ENCODE results near the gene TECPR2. TPM values are rescaled to one million over a fixed set of nuclear protein-coding genes. Genes with fewer than 3 reads are reported as not detected.
"Not testable (repeated sequence)": the region's sequence is repeated elsewhere in the genome, so short reads cannot be mapped to it uniquely, and the experiment has no call there.

TECPR2 gene
- total RNA-seq, 1 experiment from 2014 or later = 12.2 TPM

- no peaks in the 10 kb centered on the region for H3K9me2 ChIP-seq (ENCODE audit: insufficient read depth)
- no peaks in the 10 kb centered on the region for H4K20me1 ChIP-seq (ENCODE audit: insufficient read depth)
- DNase-seq (ENCODE audit: low read depth, low spot score) (no peak), ATAC-seq (no peak)
- ChIA-PET POLR2A (interaction anchor here (0.6 to 0.7 kb wide), 2 partner anchors 404 to 784 kb away, joined by 4 read pairs; no protein-coding TSS in a partner anchor), CTCF (no interaction called here), RAD21 (ENCODE audit: low non-redundant PET in 1 of 2, low total read pairs in 2 of 2, uncharacterized antibody in 2 of 2, unreplicated experiment in 2 of 2) (no interaction called here)
- no peak for TF ChIP-seq CEBPB (IDR thresholded peaks at IDR 0.05; ENCODE audit: low read depth)
- TF ChIP-seq FOSL1 (IDR thresholded peaks at IDR 0.05; ENCODE audit: low read depth) = no peak
- no peak for TF ChIP-seq EGR1 (IDR thresholded peaks at IDR 0.05; ENCODE audit: low read depth)
- TF ChIP-seq POLR2A (IDR thresholded peaks at IDR 0.05; ENCODE audit: borderline replicate concordance, extremely low read depth, insufficient read depth, insufficient read length) = no peak
- no peak for TF ChIP-seq EZH2 (IDR thresholded peaks at IDR 0.05)
- H3K79me2 ChIP-seq (ENCODE audit: insufficient read depth, low read length) = no peaks in the 10 kb centered on the region
- H3K9ac ChIP-seq (ENCODE audit: low read length) = no peak overlapping the region
- H2AFZ ChIP-seq (ENCODE audit: low read depth, low read length, poor library complexity, severe bottlenecking) = no peak overlapping the region
- H3K4me1 ChIP-seq (ENCODE audit: control insufficient read depth in 1 of 2, insufficient read depth in 2 of 2, low read length in 2 of 2) = no peaks in the 10 kb centered on the region
- no peak overlapping the region for H3K4me2 ChIP-seq (ENCODE audit: low read length)
- no peak overlapping the region for H3K4me3 ChIP-seq (replicated peaks in 1 of 2; ENCODE audit: low read depth in 1 of 2, low read length in 2 of 2)
- no peaks in the 10 kb centered on the region for H3K27me3 ChIP-seq (ENCODE audit: insufficient read depth, low read length)
- intact Hi-C loops (cut with micrococcal nuclease) = no loop called here
- peaks cover 11 to 28% of the 10 kb centered on the region in 2 experiments; a peak in 3 of 4 replicates for H3K36me3 ChIP-seq (ENCODE audit: control insufficient read depth in 1 of 2, insufficient read depth in 2 of 2, low read length in 2 of 2)
- no peaks in the 10 kb centered on the region for H3K9me3 ChIP-seq (ENCODE audit: control insufficient read depth in 1 of 2, insufficient read depth in 1 of 2, low read depth in 1 of 2, low read length in 2 of 2)
- BruUV-seq (replicated peaks) = no TSS peak
- H3K27ac ChIP-seq (ENCODE audit: low read depth, low read length) = no peak overlapping the region
Measured at GRCh38 chr14:102351023-102351422, 11.7 kb upstream of the TECPR2 start.

GRCh38 chr14:102351593-102351992, 11.1 kb upstream of the TECPR2 start:
- H3K9ac ChIP-seq (ENCODE audit: low read length); POLR2A ChIA-PET; DNase-seq (ENCODE audit: low read depth, low spot score); H3K4me3 ChIP-seq (replicated peaks in 1 of 2; ENCODE audit: low read depth in 1 of 2, low read length in 2 of 2); H3K4me1 ChIP-seq (ENCODE audit: control insufficient read depth in 1 of 2, insufficient read depth in 2 of 2, low read length in 2 of 2); H3K4me2 ChIP-seq (ENCODE audit: low read length); H4K20me1 ChIP-seq (ENCODE audit: insufficient read depth); H3K9me2 ChIP-seq (ENCODE audit: insufficient read depth); H3K9me3 ChIP-seq (ENCODE audit: control insufficient read depth in 1 of 2, insufficient read depth in 1 of 2, low read depth in 1 of 2, low read length in 2 of 2); BruUV-seq (replicated peaks); H3K27ac ChIP-seq (ENCODE audit: low read depth, low read length); H3K79me2 ChIP-seq (ENCODE audit: insufficient read depth, low read length); ATAC-seq; H2AFZ ChIP-seq (ENCODE audit: low read depth, low read length, poor library complexity, severe bottlenecking); intact Hi-C loops (cut with micrococcal nuclease); H3K27me3 ChIP-seq (ENCODE audit: insufficient read depth, low read length); CTCF ChIA-PET: not testable (repeated sequence)
- peaks cover 11 to 28% of the 10 kb centered on the region in 2 experiments; a peak in 3 of 4 replicates for H3K36me3 ChIP-seq (ENCODE audit: control insufficient read depth in 1 of 2, insufficient read depth in 2 of 2, low read length in 2 of 2)
- RAD21 ChIA-PET (ENCODE audit: low non-redundant PET in 1 of 2, low total read pairs in 2 of 2, uncharacterized antibody in 2 of 2, unreplicated experiment in 2 of 2) = interaction anchor here in 1 of 2 experiments (0.6 kb wide), 1 partner anchor 1980 kb away, joined by 5 read pairs; no protein-coding TSS in a partner anchor
